DOHH2 (cell line): ENCODE results near the gene C9orf85.

Experiments used
- CTCF ChIP-seq: fragments of 200-600 bp; sonication (generic); IDR thresholded peaks from one replicate; pipeline ENCODE4 v1.5.1; 2014; ENCODE audit warnings: antibody characterized with exemption, mild to moderate bottlenecking, low read depth, low read length; ENCODE audit not compliant: poor library complexity, severe bottlenecking
- EZH2phosphoT487 ChIP-seq: fragments of 200-600 bp; sonication (generic); IDR thresholded peaks from 2 replicates; pipeline ENCODE4 v1.6.1; 2017; ENCODE audit warnings: borderline replicate concordance, mild to moderate bottlenecking, antibody characterized with exemption, low read length, moderate library complexity, mixed read lengths

DNA sequence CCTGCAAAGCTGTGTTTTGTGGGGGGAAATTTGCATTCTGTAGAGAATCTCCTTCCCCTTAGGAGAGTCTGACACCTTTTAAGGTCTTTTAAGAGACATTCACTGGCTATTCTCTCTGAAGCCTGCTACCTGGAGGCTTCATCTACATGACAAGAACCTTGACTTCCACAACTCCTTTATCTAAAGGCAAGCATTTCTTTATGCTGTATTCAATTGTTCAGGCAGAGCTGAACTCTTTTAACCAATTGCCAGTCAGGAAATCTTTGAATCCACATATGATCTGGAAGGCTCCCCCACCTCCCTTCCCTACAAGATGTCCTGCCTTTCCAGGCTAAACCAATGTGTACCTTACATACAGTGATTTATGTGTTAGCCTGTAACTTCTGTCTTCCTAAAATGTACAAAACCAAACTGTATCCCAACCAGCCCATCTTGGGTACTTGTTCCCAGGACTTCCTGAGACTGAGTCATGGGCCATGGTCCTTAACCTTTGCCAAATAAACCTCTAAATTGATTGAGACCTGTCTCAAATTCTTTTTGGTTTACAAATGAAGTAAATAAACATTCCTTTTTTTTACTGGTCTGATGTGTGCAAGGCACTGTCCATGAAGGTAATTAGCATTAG lies 9.9 kb downstream of the C9orf85 start:
- TF ChIP-seq CTCF (no peak), EZH2phosphoT487 (no peak)
